RWPE2 (cell line): ENCODE results near the gene SLC35F5.
"Not testable (repeated sequence)": the region's sequence is repeated elsewhere in the genome, so short reads cannot be mapped to it uniquely, and the experiment has no call there.

Experiments used
- ATAC-seq: fragments of 200-7000 bp; cut with Tn5 transposase; 3 replicates; pipeline ENCODE4 v1.9.1; 2021; ENCODE audit warnings: low read depth
- DNase-seq: peaks from one replicate; pipeline ENCODE4 v3.0.0-alpha.2; 2020; ENCODE audit warnings: low spot score
- H3K27ac ChIP-seq: fragments of 450-650 bp; 2 replicates; pipeline ENCODE4 v1.5.1; 2017; ENCODE audit warnings: mild to moderate bottlenecking; ENCODE audit not compliant: poor library complexity, severe bottlenecking
- H3K27me3 ChIP-seq: fragments of 250-450 bp; sonication (Bioruptor Pico); 2 replicates; pipeline ENCODE4 v1.5.1; 2021; ENCODE audit warnings: mild to moderate bottlenecking, moderate library complexity; ENCODE audit not compliant: insufficient read depth, poor library complexity, severe bottlenecking
- H3K36me3 ChIP-seq: fragments of 250-450 bp; sonication (Bioruptor Pico); 2 replicates; pipeline ENCODE4 v1.5.1; 2020; ENCODE audit warnings: low read depth, mild to moderate bottlenecking, moderate library complexity
- H3K4me1 ChIP-seq: fragments of 250-450 bp; sonication (Bioruptor Pico); 2 replicates; pipeline ENCODE4 v1.5.1; 2021; ENCODE audit warnings: mild to moderate bottlenecking, moderate library complexity; ENCODE audit not compliant: insufficient read depth, poor library complexity, severe bottlenecking
- H3K4me3 ChIP-seq: fragments of 250-450 bp; sonication (Bioruptor Pico); 2 replicates; pipeline ENCODE4 v1.5.1; 2021; ENCODE audit warnings: mild to moderate bottlenecking, moderate library complexity; ENCODE audit not compliant: severe bottlenecking
- H3K9me3 ChIP-seq: fragments of 250-450 bp; sonication (Bioruptor Pico); 2 replicates; pipeline ENCODE4 v1.5.1; 2021; ENCODE audit warnings: mild to moderate bottlenecking, moderate library complexity; ENCODE audit not compliant: severe bottlenecking
- CTCF ChIP-seq: fragments of 450-650 bp; IDR thresholded peaks from one replicate; pipeline ENCODE4 v1.5.1; 2017; ENCODE audit warnings: mild to moderate bottlenecking, moderate library complexity; ENCODE audit not compliant: poor library complexity, severe bottlenecking

Gene SLC35F5

DNA sequence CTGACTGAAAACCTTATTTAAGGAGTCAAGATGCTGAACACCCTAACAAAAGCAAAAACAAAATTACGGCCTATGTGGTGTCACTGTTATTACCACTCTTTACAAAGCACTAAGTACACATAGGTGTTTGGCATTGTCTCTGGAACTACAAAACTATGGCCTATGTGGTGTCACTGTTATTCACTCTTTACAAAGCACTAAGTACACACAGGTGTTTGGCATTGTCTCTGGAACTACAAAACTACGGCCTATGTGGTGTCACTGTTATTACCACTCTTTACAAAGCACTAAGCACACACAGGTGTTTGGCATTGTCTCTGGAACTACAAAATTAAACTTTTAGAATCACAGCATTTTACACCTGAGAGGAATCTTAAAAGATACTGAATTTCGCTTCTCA is 47.4 kb downstream of the SLC35F5 start:
- ATAC-seq (no peak), DNase-seq (no peak)
- Histone ChIP-seq H3K4me3 (no peak overlapping the region), H3K27ac (no peak overlapping the region), H3K36me3 (peaks cover 10% of the 10 kb centered on the region; the same call in 1 of the 2 replicates), H3K9me3 (no peaks in the 10 kb centered on the region), H3K4me1 (no peaks in the 10 kb centered on the region), H3K27me3 (no peaks in the 10 kb centered on the region)
- no peak for TF ChIP-seq CTCF

DNA sequence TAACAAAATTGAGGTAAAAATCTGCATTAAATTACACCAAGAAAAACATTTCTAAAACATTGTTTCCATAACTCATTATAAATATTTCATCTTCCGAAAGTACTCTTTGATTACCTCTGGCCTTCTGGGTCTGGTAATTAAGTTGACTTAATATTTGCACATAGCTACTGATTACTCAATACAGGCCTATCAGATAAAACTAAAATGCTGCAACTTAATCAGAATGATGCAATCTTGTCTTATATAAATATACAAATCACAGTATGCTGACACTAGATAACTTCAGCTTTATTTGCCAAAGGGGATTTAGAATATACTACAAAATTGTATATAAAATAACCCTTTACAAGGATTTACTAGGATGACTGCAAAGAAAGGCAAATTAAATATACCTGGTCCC is 49.3 kb downstream of the SLC35F5 start:
- Histone ChIP-seq H3K9me3 (no peaks in the 10 kb centered on the region), H3K4me1 (no peaks in the 10 kb centered on the region), H3K27ac (no peak overlapping the region), H3K4me3 (no peak overlapping the region), H3K36me3 (0 out of 2 replicates have a peak, but pooled peaks cover 5% of the 10 kb centered on the region), H3K27me3 (no peaks in the 10 kb centered on the region)
- TF ChIP-seq CTCF = no peak
- DNase-seq = no peak
- ATAC-seq = no peak

- no peak for DNase-seq
- H3K4me3 ChIP-seq = no peak overlapping the region
- H3K27me3 ChIP-seq = no peaks in the 10 kb centered on the region
- no peaks in the 10 kb centered on the region for H3K9me3 ChIP-seq
- H3K4me1 ChIP-seq = no peaks in the 10 kb centered on the region
- TF ChIP-seq CTCF = no peak
- no peak overlapping the region for H3K27ac ChIP-seq
- ATAC-seq = no peak
- no peaks in the 10 kb centered on the region for H3K36me3 ChIP-seq
Measured at GRCh38 chr2:113705982-113706523, 50.4 kb downstream of the SLC35F5 start.

DNA sequence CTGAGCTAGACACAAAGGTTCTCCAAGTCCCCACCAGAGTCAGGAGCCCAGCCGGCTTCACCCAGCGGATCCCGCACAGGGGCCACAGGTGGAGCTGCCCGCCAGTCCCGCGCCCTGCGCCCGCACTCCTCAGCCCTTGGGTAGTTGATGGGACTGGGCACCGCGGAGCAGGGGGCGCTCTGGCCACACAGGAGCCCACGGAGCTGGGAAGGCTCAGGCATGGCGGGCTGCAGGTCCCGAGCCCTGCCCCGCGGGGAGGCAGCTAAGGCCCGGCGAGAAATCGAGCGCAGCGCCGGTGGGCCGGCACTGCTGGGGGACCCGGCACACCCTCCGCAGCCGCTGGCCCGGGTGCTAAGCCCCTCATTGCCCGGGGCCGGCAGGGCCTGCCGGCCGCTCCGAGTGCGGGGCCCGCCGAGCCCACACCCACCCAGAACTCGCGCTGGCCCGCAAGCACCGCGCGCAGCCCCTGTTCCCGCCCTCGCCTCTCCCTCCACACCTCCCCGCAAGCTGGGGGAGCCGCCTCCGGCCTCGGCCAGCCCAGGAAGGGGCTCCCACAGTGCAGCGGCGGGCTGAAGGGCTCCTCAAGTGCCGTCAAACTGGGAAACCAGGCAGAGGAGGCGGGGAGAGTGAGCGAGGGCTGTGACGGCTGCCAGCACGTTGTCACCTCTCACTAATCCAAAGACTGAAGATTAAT is 52.0 kb downstream of the SLC35F5 start:
- H3K4me3 ChIP-seq, H3K4me1 ChIP-seq, ATAC-seq, DNase-seq, H3K27me3 ChIP-seq, H3K36me3 ChIP-seq, H3K9me3 ChIP-seq, H3K27ac ChIP-seq: not testable (repeated sequence)

GRCh38 chr2:113703386-113704299 is 52.8 kb downstream of the SLC35F5 start:
- no peak for TF ChIP-seq CTCF
- H3K36me3 ChIP-seq = no peaks in the 10 kb centered on the region
- no peaks in the 10 kb centered on the region for H3K4me1 ChIP-seq
- H3K9me3 ChIP-seq = no peaks in the 10 kb centered on the region
- H3K4me3 ChIP-seq = no peak overlapping the region
- DNase-seq = no peak
- no peaks in the 10 kb centered on the region for H3K27me3 ChIP-seq
- no peak for ATAC-seq
- H3K27ac ChIP-seq = no peak overlapping the region
